Esophagus (tissue), 2 donors: Measurements from ENCODE around the gene KCNJ2. TPM values are rescaled to one million over a fixed set of nuclear protein-coding genes. Genes with fewer than 3 reads are reported as not detected.
A peak's percentile ranks its signal among the peaks of the same experiment; 100 is the strongest.

Experiments
- H3K27ac ChIP-seq, 2 donors: one replicate each; pipeline ENCODE4 v1.5.1; 2013; ENCODE audit warnings: low read depth in 2 of 2, mild to moderate bottlenecking in 2 of 2, inconsistent platforms in 1 of 2, low read length in 1 of 2, moderate library complexity in 1 of 2
- H3K27me3 ChIP-seq, 2 donors: one replicate each; pipeline ENCODE4 v1.6.1; 2013; ENCODE audit warnings: low read length in 2 of 2, control low read depth in 1 of 2, mild to moderate bottlenecking in 1 of 2; ENCODE audit not compliant: insufficient read depth in 2 of 2, control insufficient read depth in 1 of 2
- H3K36me3 ChIP-seq, 2 donors: one replicate each; pipeline ENCODE4 v1.6.1; 2013; ENCODE audit warnings: low read length in 1 of 2; ENCODE audit not compliant: control insufficient read depth in 2 of 2, insufficient read depth in 2 of 2
- H3K4me1 ChIP-seq, 2 donors: one replicate each; pipeline ENCODE4 v1.6.1; 2013; ENCODE audit warnings: low read length in 1 of 2; ENCODE audit not compliant: control insufficient read depth in 2 of 2, insufficient read depth in 2 of 2
- H3K4me3 ChIP-seq, 2 donors: one replicate each; pipeline ENCODE4 v1.5.1; 2013; ENCODE audit warnings: low read length in 2 of 2, mild to moderate bottlenecking in 2 of 2, low read depth in 1 of 2, moderate library complexity in 1 of 2
- H3K9me3 ChIP-seq, 2 donors: one replicate each; pipeline ENCODE4 v1.6.1; 2013; ENCODE audit warnings: mild to moderate bottlenecking in 2 of 2, low read depth in 1 of 2, low read length in 1 of 2, moderate library complexity in 1 of 2; ENCODE audit not compliant: control insufficient read depth in 2 of 2, insufficient read depth in 1 of 2
- WGBS, 2 donors: extraction: QIAGEN DNeasy Blood & Tissue Kit; methylation state at CpG; one replicate each; pipeline ENCODE4 v1.1.7; 2013; 5-methylcytosine and 5-hydroxymethylcytosine counted together
- polyA plus RNA-seq, 2 donors: library from polyadenylated mRNA; stranded (reverse); fragments of 200-250 nt; gene quantifications; one replicate each; pipeline ENCODE4 v1.2.3, GENCODE V29; 2013
- donor health status: healthy with polysubstance abuse.
- donor health status: Bipolar disorder and iron deficiency.

The KCNJ2 gene
- polyA plus RNA-seq, 2 donors: 1.9 to 3.1 TPM

- WGBS, 2 donors: 73 to 75% methylated on average over 3 of the region's 3 CpGs
- Histone ChIP-seq H3K4me3 (no peak overlapping the region), H3K27me3 (no peaks in the 10 kb centered on the region), H3K9me3 (no peaks in the 10 kb centered on the region), H3K27ac (no peak overlapping the region), H3K36me3 (no peaks in the 10 kb centered on the region), H3K4me1 (no peaks in the 10 kb centered on the region)
These were observed 16.0 kb downstream of the KCNJ2 start for GRCh38 chr17:70185285-70185684.

- no peak overlapping the region for H3K27ac ChIP-seq
- H3K9me3 ChIP-seq: no peaks in the 10 kb centered on the region
- WGBS, 2 donors: 39 to 70% methylated on average over 3 of the region's 3 CpGs
- no peaks in the 10 kb centered on the region for H3K4me1 ChIP-seq
- H3K36me3 ChIP-seq: no peaks in the 10 kb centered on the region
- no peaks in the 10 kb centered on the region for H3K27me3 ChIP-seq
- no peak overlapping the region for H3K4me3 ChIP-seq
These were observed 18.1 kb downstream of the KCNJ2 start for GRCh38 chr17:70187383-70187782.

- no peak overlapping the region for H3K27ac ChIP-seq
- 33 to 38% methylated on average over 2 of the region's 2 CpGs for WGBS, 2 donors
These were observed 21.9 kb downstream of the KCNJ2 start for GRCh38 chr17:70190959-70191805.

GRCh38 chr17:70195091-70195490, 25.8 kb downstream of the KCNJ2 start:
- no peaks in the 10 kb centered on the region for H3K27me3 ChIP-seq
- no peak overlapping the region for H3K27ac ChIP-seq
- H3K9me3 ChIP-seq: no peaks in the 10 kb centered on the region
- H3K36me3 ChIP-seq: no peaks in the 10 kb centered on the region
- H3K4me1 ChIP-seq: no peaks in the 10 kb centered on the region
- no peak overlapping the region for H3K4me3 ChIP-seq

More at GRCh38 chr17:70190959-70191805, 21.9 kb downstream of the KCNJ2 start:
- H3K9me3 ChIP-seq: no peaks in the 10 kb centered on the region
- no peaks in the 10 kb centered on the region for H3K27me3 ChIP-seq
- H3K36me3 ChIP-seq: no peaks in the 10 kb centered on the region
- no peak overlapping the region for H3K4me3 ChIP-seq
- no peaks in the 10 kb centered on the region for H3K4me1 ChIP-seq

GRCh38 chr17:70201872-70202419, 32.6 kb downstream of the KCNJ2 start:
- H3K9me3 ChIP-seq: no peaks in the 10 kb centered on the region
- no peak overlapping the region for H3K27ac ChIP-seq
- no peaks in the 10 kb centered on the region for H3K36me3 ChIP-seq
- H3K4me3 ChIP-seq: no peak overlapping the region
- no peaks in the 10 kb centered on the region for H3K4me1 ChIP-seq
- no peaks in the 10 kb centered on the region for H3K27me3 ChIP-seq
- WGBS, 2 donors: 78 to 83% methylated on average over 6 of the region's 6 CpGs

- Histone ChIP-seq H3K9me3 (no peaks in the 10 kb centered on the region), H3K27me3 (no peaks in the 10 kb centered on the region), H3K36me3 (no peaks in the 10 kb centered on the region), H3K27ac (no peak overlapping the region), H3K4me1 (no peaks in the 10 kb centered on the region), H3K4me3 (no peak overlapping the region)
- 59 to 61% methylated on average over 2 of the region's 2 CpGs for WGBS, 2 donors
These were observed 33.5 kb downstream of the KCNJ2 start for GRCh38 chr17:70202840-70203239.

GRCh38 chr17:70204431-70204830, 35.1 kb downstream of the KCNJ2 start:
- no peaks in the 10 kb centered on the region for H3K36me3 ChIP-seq
- H3K9me3 ChIP-seq: no peaks in the 10 kb centered on the region
- no peak overlapping the region for H3K4me3 ChIP-seq
- H3K27me3 ChIP-seq: no peaks in the 10 kb centered on the region
- H3K4me1 ChIP-seq: peaks cover 0 to 2% of the 10 kb centered on the region in 2 donors
- WGBS, 2 donors: 91 to 98% methylated on average over 3 of the region's 3 CpGs
- H3K27ac ChIP-seq: no peak overlapping the region

- H3K27ac ChIP-seq: peak overlapping the region in 1 of 2 donors; percentile 55
- WGBS, 2 donors: 46 to 66% methylated on average over 4 of the region's 4 CpGs
- H3K36me3 ChIP-seq: no peaks in the 10 kb centered on the region
- peaks cover 0 to 2% of the 10 kb centered on the region in 2 donors for H3K4me1 ChIP-seq
- no peaks in the 10 kb centered on the region for H3K27me3 ChIP-seq
- H3K4me3 ChIP-seq: peak overlapping the region in 1 of 2 donors; percentile 22
- no peaks in the 10 kb centered on the region for H3K9me3 ChIP-seq
These were observed 36.1 kb downstream of the KCNJ2 start for GRCh38 chr17:70205401-70205800.

- Histone ChIP-seq H3K4me1 (peaks cover 0 to 2% of the 10 kb centered on the region in 2 donors), H3K36me3 (no peaks in the 10 kb centered on the region), H3K27ac (no peak overlapping the region), H3K4me3 (no peak overlapping the region), H3K9me3 (no peaks in the 10 kb centered on the region), H3K27me3 (no peaks in the 10 kb centered on the region)
- WGBS, 2 donors: 63 to 73% methylated on average over 6 of the region's 6 CpGs
These were observed 37.2 kb downstream of the KCNJ2 start for GRCh38 chr17:70206361-70207010.
